Stimulated activated CD4-positive, alpha-beta T cell treated with anti-CD3 and anti-CD28 coated beads, TNF-alpha, amount 100 ng/mL, for 1 hour (primary cell): ENCODE results near the gene GABRA6.

ENCODE experiments used
- DNase-seq, 3 donors: peaks; one replicate each; pipeline ENCODE4 v3.0.0-alpha.2; 2020; ENCODE audit warnings: low read depth in 3 of 3, low spot score in 1 of 3

The GABRA6 gene

DNA sequence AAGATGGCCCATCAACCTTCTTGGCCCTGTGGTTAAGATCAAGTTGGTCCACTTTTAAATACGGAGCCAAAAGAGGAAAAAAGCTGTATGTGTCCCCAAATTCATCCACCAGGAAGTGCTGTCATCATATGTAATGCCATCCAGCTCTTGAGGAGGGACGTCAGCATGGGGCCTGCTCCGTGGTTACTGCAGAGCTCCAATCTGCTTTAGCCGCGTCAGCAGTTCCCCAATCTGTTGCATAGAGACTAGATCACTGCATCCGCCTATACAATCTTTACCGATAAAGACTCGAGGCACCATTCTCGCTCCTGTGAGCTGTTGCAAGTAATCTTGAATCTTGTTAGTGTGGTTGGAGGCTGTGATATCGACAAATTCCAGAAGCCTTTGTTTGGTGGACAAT, 65.7 kb downstream of the GABRA6 start:
- DNase-seq, result no peak
